Spleen (tissue), 11 donors: Measurements from ENCODE around the gene AIF1L. TPM values are rescaled to one million over a fixed set of nuclear protein-coding genes. Genes with fewer than 3 reads are reported as not detected.

Source experiments
- DNase-seq: peaks from one replicate; pipeline ENCODE4 v3.0.0-alpha.2; 2020
- H3K27ac ChIP-seq, 8 donors: fragments of 200-600 bp; sonication (generic) in 7 of 8; 1 replicate in 4 of 8; 2 replicates in 4 of 8; pipeline versions ENCODE4 v1.5.0 to v1.8.0; 2016 to 2021; ENCODE audit warnings: inconsistent platforms in 4 of 8, mild to moderate bottlenecking in 4 of 8, moderate library complexity in 1 of 8
- H3K27me3 ChIP-seq, 7 donors: fragments of 200-600 bp; sonication (generic) in 6 of 7; replicated peaks in 1 of 7; 1 replicate in 4 of 7; 2 replicates in 3 of 7; pipeline versions ENCODE4 v1.5.0 to v1.8.0; 2016 to 2021; ENCODE audit warnings: inconsistent platforms in 3 of 7, mild to moderate bottlenecking in 1 of 7
- H3K36me3 ChIP-seq, 6 donors: fragments of 200-600 bp; sonication (generic) in 5 of 6; 1 replicate in 4 of 6; 2 replicates in 2 of 6; pipeline versions ENCODE4 v1.5.0 to v1.8.0; 2016 to 2021; ENCODE audit warnings: inconsistent platforms in 2 of 6
- H3K4me1 ChIP-seq, 6 donors: fragments of 200-600 bp; sonication (generic) in 5 of 6; 1 replicate in 3 of 6; 2 replicates in 3 of 6; pipeline versions ENCODE4 v1.5.0 to v1.8.0; 2016 to 2021; ENCODE audit warnings: inconsistent platforms in 3 of 6
- H3K4me3 ChIP-seq, 8 donors: fragments of 200-600 bp; sonication (generic) in 7 of 8; 1 replicate in 4 of 8; 2 replicates in 4 of 8; pipeline versions ENCODE4 v1.5.0 to v1.8.0; 2016 to 2021; ENCODE audit warnings: inconsistent platforms in 4 of 8, mild to moderate bottlenecking in 4 of 8, moderate library complexity in 2 of 8
- H3K9me3 ChIP-seq, 8 donors: fragments of 200-600 bp; sonication (generic) in 7 of 8; 1 replicate in 4 of 8; 2 replicates in 4 of 8; pipeline versions ENCODE4 v1.5.0 to v1.8.0; 2016 to 2021; ENCODE audit warnings: inconsistent platforms in 4 of 8
- POLR2A ChIP-seq, 3 donors: fragments of 450-650 bp; IDR thresholded peaks; one replicate each; pipeline ENCODE4 v1.5.1; 2017; ENCODE audit warnings: antibody characterized with exemption in 3 of 3, mild to moderate bottlenecking in 1 of 3
- POLR2AphosphoS5 ChIP-seq, 3 donors: sonication (generic); formaldehyde crosslinking; IDR thresholded peaks; one replicate each; pipeline ENCODE4 v1.5.1; 2017; ENCODE audit warnings: antibody characterized with exemption in 3 of 3
- WGBS, 5 donors: extraction: QIAGEN DNeasy Blood & Tissue Kit in 3 of 5; methylation state at CpG; one replicate each; pipeline versions ENCODE4 v1.1.5 to v1.1.7; 2013 to 2018; 5-methylcytosine and 5-hydroxymethylcytosine counted together
- intact Hi-C: fragments of 100-400 bp; cut with DNase I; formaldehyde crosslinking; loops from one replicate; pipeline ENCODE4 v1.15.0; 2023; ENCODE audit warnings: low total_unique reads
- polyA plus RNA-seq, 3 donors: library from polyadenylated mRNA; stranded (reverse); fragments of 200-250 nt; gene quantifications; one replicate each; pipeline ENCODE4 v1.2.1, GENCODE V29; 2013
- total RNA-seq, 7 donors: library from RNA; depleted of rRNA in 3 of 7; stranded (reverse); fragments of >200 nt in 3 of 7; fragmentation: NEBNext Ultra II Directional in 4 of 7; extraction: Animal tissue kit (Norgen Biotek cat#: 25700) in 4 of 7; gene quantifications; one replicate each; pipeline versions ENCODE4 v1.1.0 to v1.2.1, GENCODE V29; 2016 to 2021
- TF ChIP-seq, protein P1 (sequence below), 11 experiments: fragments of 200-600 bp in 7 of 11; fragments of 450-650 bp in 4 of 11; sonication (generic) in 4 of 11; IDR thresholded peaks in 8 of 11; conservative IDR thresholded peaks in 3 of 11; 1 replicate in 7 of 11; 2 replicates in 4 of 11; pipeline versions ENCODE4 v1.4.0 to v1.8.0; 2016 to 2021; ENCODE audit warnings: antibody characterized with exemption in 11 of 11, inconsistent platforms in 4 of 11, mild to moderate bottlenecking in 1 of 11
- donor health status: healthy with polysubstance abuse.
- donor health status: DM: no; HTN: no; CAD: no; lungs with moderate emphysema.
- donor health status: DM: no; HTN: no; CAD: no.
- donor health status: Bipolar disorder and iron deficiency.
- donor health status: healthy.
- donor health status: DM: no; HTN: no; CAD: no.
- donor health status: DM: yes; HTN: yes; CAD: no.

The AIF1L gene
- total and polyA plus RNA-seq, 10 donors = 47.4 to 596 (median 240) TPM

- Histone ChIP-seq H3K27me3 (no peaks in the 10 kb centered on the region), H3K36me3 (peaks cover 7 to 100% (median 95%) of the 10 kb centered on the region in 6 donors), H3K4me3 (no peak overlapping the region), H3K9me3 (no peaks in the 10 kb centered on the region), H3K27ac (no peak overlapping the region), H3K4me1 (no peaks in the 10 kb centered on the region)
- intact Hi-C loops = no loop called here
- no peak for DNase-seq
- WGBS, 5 donors = 93 to 95% (median 94%) methylated on average over 6 of the region's 6 CpGs
- TF ChIP-seq, protein P1, sequence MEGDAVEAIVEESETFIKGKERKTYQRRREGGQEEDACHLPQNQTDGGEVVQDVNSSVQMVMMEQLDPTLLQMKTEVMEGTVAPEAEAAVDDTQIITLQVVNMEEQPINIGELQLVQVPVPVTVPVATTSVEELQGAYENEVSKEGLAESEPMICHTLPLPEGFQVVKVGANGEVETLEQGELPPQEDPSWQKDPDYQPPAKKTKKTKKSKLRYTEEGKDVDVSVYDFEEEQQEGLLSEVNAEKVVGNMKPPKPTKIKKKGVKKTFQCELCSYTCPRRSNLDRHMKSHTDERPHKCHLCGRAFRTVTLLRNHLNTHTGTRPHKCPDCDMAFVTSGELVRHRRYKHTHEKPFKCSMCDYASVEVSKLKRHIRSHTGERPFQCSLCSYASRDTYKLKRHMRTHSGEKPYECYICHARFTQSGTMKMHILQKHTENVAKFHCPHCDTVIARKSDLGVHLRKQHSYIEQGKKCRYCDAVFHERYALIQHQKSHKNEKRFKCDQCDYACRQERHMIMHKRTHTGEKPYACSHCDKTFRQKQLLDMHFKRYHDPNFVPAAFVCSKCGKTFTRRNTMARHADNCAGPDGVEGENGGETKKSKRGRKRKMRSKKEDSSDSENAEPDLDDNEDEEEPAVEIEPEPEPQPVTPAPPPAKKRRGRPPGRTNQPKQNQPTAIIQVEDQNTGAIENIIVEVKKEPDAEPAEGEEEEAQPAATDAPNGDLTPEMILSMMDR (IDR thresholded peaks at IDR 0.05 in 8 of 11, conservative IDR thresholded peaks at IDR 0.05 in 3 of 11) = no peak
- TF ChIP-seq POLR2A (IDR thresholded peaks at IDR 0.05) (no peak), POLR2AphosphoS5 (IDR thresholded peaks at IDR 0.05) (no peak)
Observed at GRCh38 chr9:131161585-131161984, 65.3 kb downstream of the AIF1L start.

DNA sequence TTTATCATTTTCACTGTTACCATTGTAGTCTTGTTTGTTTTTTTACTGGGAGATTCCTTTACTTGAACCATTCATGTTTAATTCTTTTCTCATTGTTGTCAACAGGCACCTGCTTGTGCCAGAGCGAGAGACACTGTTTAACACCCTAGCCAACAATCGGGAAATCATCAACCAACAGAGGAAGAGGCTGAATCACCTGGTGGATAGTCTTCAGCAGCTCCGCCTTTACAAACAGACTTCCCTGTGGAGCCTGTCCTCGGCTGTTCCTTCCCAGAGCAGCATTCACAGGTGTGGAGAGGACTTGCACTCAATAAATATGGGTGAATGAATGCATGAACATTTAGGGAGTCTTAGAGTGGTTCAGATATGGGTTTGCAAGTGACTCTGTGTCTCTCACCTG is 66.6 kb downstream of the AIF1L start:
- DNase-seq = no peak
- H3K36me3 ChIP-seq = peaks cover 7 to 100% (median 87%) of the 10 kb centered on the region in 6 donors

DNA sequence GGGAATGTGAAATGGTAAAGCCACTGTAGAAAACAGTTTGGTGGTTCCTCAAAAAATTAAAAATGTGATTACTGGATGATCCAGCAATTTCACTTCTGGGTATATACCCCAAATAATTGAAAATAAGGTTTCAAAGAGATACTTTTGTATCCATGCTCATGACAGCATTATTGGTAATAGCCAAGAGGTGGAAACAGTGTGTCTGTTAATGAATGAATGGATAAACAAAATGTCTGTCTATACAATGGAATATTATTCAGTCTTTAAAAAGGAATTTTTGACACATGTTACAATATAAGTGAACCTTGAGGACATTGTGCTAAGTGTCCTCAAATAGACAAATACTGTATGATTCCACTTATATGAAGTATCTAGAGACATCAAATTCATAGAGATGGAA is 69.2 kb downstream of the AIF1L start:
- TF ChIP-seq, protein P1 (IDR thresholded peaks at IDR 0.05 in 8 of 11, conservative IDR thresholded peaks at IDR 0.05 in 3 of 11) = no peak
- no peak for TF ChIP-seq POLR2A (IDR thresholded peaks at IDR 0.05)
- no peak for TF ChIP-seq POLR2AphosphoS5 (IDR thresholded peaks at IDR 0.05)
- no peak overlapping the region for H3K4me3 ChIP-seq
- intact Hi-C loops = no loop called here

More for the DNA sequence above, 66.6 kb downstream of the AIF1L start:
- WGBS, 5 donors = 94 to 100% (median 96%) methylated on average over 4 of the region's 4 CpGs
- Histone ChIP-seq H3K9me3 (no peaks in the 10 kb centered on the region), H3K27ac (no peak overlapping the region), H3K4me3 (no peak overlapping the region), H3K4me1 (no peaks in the 10 kb centered on the region), H3K27me3 (no peaks in the 10 kb centered on the region)
- TF ChIP-seq POLR2A (IDR thresholded peaks at IDR 0.05) (no peak), POLR2AphosphoS5 (IDR thresholded peaks at IDR 0.05) (no peak)
- TF ChIP-seq, protein P1 (IDR thresholded peaks at IDR 0.05 in 8 of 11, conservative IDR thresholded peaks at IDR 0.05 in 3 of 11) = no peak
- intact Hi-C loops = no loop called here

GRCh38 chr9:131167146-131167692 is 70.9 kb downstream of the AIF1L start:
- H3K4me3 ChIP-seq = no peak overlapping the region
- no peaks in the 10 kb centered on the region for H3K9me3 ChIP-seq
- H3K36me3 ChIP-seq = peaks cover 2 to 96% (median 61%) of the 10 kb centered on the region in 6 donors
- WGBS, 5 donors = 87 to 92% (median 89%) methylated on average over 6 of the region's 6 CpGs
- no peaks in the 10 kb centered on the region for H3K4me1 ChIP-seq
- no peak for DNase-seq
- H3K27ac ChIP-seq = no peak overlapping the region
- TF ChIP-seq, protein P1 (IDR thresholded peaks at IDR 0.05 in 8 of 11, conservative IDR thresholded peaks at IDR 0.05 in 3 of 11) = no peak
- TF ChIP-seq POLR2A (IDR thresholded peaks at IDR 0.05) (no peak), POLR2AphosphoS5 (IDR thresholded peaks at IDR 0.05) (no peak)
- H3K27me3 ChIP-seq = no peaks in the 10 kb centered on the region
- intact Hi-C loops = no loop called here

More for the DNA sequence above, 69.2 kb downstream of the AIF1L start:
- H3K27me3 ChIP-seq = no peaks in the 10 kb centered on the region
- H3K9me3 ChIP-seq = no peaks in the 10 kb centered on the region
- peaks cover 4 to 100% (median 71%) of the 10 kb centered on the region in 6 donors for H3K36me3 ChIP-seq
- H3K4me1 ChIP-seq = no peaks in the 10 kb centered on the region
- no peak for DNase-seq
- H3K27ac ChIP-seq = no peak overlapping the region
